Hepatic stellate cell (primary cell): ENCODE results near the gene IRS2.

Source experiments
- DNase-seq: peaks from one replicate; pipeline ENCODE4 v3.0.0; 2011; ENCODE audit warnings: low spot score

The IRS2 gene

GRCh38 chr13:109706015-109706715 lies 80.2 kb downstream of the IRS2 start:
- DNase-seq = no peak

- no peak for DNase-seq
These were observed 81.4 kb downstream of the IRS2 start for GRCh38 chr13:109704771-109705635.

GRCh38 chr13:109703250-109703649 lies 83.1 kb downstream of the IRS2 start:
- no peak for DNase-seq
